HS-5 (cell line): ENCODE data around the gene UCKL1.
"Not testable (repeated sequence)": the region's sequence is repeated elsewhere in the genome, so short reads cannot be mapped to it uniquely, and the experiment has no call there.

Experiments
- DNase-seq: peaks from one replicate; pipeline ENCODE4 v3.0.0-alpha.2; 2012; ENCODE audit warnings: low read depth

The UCKL1 gene

DNA sequence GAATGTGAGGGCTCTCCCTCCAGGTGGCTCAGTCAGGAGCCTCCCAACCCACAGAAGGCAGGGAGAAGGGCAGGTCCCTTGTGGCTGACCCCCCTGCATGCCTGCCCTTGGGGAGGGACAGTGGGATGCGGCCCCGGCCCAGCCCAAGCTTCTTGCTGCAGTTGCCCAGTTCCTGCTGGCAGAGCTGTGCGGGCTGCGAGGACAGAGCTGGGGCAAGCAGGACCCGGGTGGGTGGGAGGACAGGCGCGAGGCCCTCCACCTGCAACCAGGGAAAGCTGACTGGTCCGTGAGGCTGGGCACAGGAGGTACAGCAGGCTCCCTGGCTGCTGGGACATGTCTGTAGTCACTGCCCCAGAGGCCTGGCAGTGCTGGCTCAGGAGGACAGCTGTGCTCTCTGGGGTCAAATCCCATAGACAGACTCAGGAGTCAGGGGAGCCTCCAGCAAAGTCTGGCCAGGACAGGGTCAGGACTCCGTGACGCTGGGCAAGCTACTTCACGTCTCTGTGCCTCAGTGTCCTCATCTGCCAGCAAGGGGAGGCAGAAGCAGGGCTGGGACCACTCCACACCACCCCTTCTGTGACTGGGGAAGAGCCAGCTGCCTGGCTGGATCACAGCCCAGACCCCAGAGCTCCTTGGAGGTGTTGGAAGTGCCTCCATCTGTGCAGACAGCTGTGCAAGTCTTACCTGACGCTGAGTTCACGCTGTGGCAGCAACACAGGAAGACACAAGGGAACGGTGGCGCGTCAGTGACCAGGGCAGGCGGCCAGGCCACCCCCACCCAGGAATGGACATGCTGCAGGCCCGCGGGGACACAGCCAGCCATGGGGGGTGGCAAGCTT lies 13.0 kb downstream of the UCKL1 start:
- DNase-seq, result no peak

DNA sequence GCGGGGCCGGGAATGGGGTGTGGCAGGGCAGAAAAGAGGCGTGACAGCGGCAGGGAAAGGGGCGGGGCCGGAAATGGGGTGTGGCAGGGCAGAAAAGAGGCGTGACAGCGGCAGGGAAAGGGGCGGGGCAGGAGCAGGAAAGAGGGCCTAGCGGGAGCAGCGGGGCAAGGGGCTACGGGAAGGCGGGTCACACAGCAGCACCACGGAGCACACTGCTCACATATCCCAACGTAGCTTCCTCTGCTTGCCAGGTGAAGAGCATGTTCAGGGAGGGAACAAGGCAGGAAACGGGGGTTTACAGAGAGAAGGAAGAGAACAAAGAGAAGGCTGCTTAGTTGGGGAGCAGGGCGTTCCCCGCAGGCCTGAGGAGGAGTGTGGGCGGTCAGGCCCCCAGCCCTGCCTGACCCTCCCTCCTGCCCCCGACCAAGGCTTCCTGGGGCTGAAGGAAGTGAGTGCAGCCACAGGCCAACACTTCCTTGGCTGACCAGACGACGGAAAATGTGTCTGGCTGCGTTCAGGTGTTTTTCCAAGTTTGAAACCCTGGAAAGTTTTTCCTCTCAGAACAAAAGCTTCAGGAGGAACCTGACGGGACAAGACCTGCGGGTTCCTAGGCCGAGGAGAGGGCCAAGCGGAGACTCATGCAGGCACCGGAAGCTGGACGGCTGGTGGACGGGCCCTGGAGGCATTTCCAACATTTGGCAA lies 13.8 kb downstream of the UCKL1 start:
- no peak for DNase-seq

DNA sequence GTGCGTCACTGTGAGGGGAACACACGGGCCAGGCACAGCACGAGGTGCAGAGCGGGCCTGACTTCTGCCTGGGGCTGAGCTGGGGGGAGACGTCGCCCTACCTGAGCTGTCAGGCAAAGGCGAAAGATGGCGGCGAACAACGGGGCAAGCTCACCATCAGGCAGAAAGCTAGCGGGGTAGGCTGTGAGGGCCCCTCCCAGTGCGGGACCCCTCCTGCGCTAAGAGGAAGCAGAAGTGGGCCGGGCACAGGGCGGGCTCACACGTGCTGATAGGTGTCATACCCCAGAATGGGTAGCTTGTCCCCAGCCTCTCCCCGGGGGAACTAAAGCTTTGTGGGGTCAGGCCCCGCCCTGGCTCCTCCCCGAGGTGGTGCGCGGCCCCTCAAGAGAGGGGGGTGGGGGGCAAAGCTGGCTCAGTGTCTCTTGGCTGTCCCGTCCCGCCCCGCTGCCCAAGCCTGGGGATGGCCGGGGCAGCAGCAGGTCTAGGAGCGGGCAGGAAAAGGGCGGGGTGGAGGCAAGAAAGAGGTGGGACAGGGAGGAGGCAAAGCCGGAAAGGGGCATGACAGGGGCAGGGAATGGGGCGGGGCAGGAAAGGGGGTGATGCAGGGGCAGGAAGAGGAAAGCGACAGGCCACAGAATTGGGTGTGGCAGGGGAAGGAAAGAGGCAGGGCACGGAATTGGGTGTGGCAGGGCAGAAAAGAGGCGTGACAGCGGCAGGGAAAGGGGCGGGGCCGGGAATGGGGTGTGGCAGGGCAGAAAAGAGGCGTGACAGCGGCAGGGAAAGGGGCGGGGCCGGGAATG lies 14.7 kb downstream of the UCKL1 start:
- no peak for DNase-seq

DNA sequence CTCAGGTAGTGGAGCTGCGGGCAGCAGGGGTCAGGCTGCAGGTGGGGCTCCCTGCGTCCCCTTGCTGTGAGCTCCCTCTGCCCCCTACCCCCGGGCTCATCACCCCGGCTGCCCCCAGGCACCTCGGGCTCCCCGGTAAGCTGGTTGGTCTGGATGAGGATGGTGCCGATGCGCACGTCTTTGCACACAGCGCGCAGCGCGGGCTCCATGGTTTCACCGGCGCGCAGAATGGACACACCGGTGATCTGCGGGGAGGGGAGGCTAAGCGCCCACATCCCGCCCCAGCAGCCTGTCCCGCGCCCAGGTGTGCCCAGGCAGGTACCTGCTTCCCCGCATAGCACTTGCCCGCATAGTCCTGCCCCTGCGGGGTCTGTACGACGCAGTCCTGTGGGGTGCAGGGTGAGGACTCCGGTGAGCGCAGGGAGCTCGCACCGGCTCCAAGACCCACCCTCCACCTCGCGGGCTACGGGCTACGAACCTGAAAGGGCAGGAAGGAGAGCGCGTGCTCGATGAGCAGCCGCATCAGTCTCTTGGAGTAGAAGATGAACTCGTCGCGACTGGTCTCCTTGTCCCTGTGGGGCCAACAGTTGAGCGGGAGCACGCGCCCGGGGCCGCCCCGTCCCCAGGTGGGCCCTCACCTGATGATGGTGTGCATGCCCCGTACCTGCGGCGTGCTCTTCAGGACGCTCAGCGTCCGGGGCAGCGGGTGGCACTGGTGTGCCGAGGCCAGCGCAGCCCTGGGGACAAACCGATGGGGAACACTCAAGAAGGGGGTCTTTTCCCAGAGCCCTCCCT lies 15.5 kb downstream of the UCKL1 start:
- DNase-seq, result no peak

DNA sequence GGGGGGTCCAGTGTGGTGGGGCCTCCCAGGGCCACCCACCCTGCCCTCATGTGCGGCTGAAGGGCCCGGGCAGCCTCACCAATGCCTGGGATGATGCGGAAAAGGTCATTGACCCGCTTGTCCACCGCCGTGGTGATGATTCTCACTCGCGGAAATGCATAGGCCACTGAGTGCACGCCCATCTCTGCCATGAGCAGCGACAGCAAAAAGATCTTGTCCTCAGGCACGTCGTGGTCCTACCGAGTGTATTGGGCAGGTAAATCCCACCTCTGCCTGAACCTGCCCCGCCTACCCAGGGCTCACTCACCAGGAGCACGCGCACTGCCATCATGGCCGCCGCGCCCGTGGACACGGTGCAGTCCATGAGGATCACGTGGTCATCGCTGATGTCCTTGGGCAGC lies 16.1 kb downstream of the UCKL1 start:
- DNase-seq, result no peak

DNA sequence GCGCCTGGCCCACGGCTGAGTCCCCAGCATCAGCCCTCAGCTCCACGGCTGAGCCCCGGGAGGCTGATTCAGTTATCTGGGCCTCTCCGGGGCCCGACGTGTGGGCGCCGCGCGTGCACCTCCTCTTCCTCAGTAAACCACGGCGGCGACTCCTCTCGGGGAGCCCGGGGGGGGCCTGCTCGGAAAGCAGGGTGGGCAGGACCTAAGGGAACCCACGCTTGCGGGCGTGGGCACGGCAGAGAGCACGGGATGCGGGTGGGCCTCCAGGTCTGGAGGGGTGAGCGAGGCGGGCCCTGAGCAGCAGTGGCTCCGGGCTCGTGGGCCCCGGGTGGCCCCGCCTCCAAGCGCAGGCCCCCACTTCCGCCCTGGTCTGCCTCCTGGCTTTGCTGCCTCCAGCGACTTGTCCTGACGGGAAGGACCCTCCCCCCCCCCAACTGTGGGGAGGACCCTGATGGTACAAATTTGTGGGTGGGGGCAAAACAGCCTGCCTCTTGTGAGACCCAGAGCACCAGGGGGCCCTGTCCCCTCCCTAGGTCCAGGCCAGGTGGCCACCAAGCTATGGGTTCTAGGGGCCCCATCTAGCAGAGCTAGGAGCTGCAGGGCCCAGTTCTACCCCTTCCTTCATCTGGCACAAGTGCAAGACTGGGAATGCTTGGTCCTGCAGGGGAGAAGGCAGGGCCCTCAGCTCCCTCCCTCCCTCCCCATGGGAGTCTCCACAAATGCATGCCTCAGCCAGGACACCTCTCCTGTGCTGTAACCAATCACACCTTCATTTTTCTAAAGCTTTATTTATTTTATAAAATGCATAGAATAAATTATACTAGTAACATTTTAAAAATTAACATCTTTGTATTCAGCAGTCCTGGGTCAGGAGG lies 16.9 kb downstream of the UCKL1 start:
- DNase-seq, result no peak

DNA sequence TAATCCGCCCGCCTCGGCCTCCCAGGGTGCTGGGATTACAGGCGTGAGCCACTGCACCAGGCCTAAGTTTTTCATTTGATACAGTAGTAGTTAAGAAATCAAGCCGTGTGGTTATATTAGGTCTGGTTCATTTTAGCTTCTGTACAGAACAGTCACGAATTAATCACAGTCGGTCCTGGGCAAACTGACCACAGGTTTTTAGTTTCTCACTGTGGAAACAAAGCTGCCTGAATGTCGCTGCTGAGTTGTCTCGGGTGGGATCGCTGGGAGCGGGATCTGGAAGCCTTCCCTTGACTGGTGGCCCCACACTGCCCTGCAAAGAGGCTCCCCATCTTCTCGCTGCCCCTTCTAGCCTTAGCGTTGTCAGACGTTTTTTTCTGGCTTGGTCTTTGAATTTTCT lies 18.6 kb downstream of the UCKL1 start:
- no peak for DNase-seq

DNA sequence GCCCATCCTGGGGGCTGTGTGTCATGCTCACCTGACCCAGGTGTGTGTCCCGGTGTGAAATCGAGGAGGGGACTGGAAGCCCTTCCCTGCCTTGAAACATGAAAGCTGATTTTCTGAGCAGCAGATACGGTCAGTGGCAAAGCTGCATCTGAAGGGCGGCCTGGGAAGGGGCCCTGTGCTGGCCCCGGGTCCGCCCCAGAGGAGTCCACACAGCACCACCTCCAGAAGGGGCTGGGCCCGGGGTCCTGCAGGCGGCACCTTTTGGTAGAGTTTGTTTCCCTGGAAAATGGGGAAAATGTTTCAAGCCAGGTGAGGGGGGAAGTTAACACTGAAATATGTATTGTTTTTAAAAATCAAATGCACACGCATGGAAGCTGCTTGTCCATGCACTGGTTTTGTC lies 20.8 kb downstream of the UCKL1 start:
- DNase-seq, result no peak

DNA sequence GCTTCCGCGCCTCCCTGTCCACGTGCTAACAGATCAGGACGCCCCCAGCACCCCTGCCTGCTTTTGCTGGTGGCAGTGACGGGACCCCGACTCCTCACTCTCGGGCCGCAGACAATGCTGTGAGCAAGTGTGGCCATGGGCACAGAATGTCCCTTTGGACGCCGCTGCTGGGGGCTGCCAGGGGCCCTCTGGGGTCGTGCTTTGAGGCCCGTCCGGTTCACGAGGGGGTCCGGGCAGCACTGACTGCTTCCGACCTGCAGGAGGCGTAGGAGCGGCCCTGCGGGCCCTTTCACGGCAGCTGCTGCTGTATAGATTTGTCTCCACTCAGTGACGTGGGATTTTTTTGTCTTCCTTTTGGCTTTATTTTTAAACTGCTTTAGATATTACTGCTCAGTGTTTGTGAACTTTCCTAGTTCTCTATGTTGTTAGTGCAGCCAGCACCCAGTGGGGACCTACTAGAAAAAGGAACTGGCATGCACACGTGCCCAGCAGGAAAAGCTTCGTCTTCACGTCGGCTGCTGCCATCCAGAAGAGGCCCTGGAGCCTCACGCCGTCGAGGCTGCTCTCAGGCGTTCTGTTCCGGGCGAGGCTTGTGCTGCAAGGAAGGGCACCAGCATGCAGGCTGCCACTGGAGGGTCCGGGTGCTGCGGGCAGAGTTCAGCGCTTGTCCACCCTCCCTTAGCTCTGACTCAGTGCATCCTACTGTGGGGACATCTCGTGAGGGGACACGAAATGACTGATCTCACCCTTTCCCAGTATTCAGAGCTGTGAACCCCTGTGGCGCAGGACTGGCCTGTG lies 21.7 kb downstream of the UCKL1 start:
- no peak for DNase-seq

DNA sequence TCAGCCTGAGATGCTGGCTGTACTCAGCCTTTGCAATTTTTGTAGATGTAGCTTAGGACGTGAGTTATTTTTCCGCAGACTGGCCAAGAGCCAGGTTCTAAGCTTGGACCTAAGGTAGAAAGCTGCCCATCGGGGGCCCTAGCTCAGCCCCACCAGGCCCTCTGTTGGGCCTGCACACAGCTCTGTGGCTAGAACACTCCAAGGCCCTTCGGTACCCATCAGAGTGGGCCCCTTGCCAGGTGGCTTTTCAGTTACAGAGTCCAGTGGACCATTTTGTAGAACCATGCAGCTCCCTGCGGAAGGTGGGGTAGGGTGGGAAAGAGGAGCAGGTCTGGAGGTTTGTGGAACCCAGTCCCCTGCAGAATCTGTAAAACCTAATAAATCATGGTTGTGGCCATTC lies 22.6 kb downstream of the UCKL1 start:
- DNase-seq, result no peak

DNA sequence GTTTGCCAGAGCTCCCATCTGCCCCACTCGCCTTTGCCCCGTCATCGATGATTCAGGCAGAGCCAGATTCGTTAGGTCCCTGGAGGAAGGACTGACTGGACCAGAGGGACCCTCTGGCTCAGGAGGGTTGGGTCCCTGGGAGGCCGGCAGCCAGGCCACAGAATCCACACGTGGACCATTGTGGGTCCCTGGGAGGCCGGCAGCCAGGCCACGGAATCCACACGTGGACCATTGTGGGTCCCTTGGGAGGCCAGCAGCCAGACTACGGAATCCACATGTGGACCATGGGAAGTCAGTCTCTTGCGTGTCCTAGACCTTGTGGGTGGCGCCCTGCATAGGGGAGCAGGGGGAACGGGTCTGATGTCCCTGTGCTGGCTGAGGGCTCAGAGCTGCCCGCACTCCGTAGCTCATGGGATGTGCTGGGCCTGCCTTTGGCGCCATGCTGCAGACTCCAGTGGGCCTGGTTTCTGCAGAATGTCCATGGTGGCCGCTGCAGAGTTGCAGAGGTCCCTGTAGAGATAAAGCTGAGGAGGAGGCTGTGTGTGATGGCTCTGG lies 23.5 kb downstream of the UCKL1 start:
- no peak for DNase-seq

DNA sequence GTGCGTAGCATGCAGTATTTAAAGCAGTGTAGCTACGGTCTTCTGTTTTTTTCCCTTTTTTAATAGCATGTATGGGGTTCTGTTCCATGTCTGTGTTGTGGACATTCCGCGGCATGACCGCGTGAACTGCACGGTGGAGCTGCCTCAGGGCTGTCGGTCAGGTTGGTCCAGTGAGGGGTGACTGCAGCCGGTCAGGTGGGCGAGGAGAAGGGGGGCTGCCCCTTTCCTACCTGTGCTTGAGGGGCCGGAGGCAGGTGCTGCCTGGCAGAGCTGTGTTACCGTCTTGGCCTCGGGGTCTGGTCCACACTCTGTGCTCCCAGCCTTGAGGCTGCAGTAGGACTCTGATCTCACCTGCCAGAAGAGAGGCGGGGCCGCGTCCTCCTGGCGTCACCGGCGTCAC lies 24.5 kb downstream of the UCKL1 start:
- no peak for DNase-seq

DNA sequence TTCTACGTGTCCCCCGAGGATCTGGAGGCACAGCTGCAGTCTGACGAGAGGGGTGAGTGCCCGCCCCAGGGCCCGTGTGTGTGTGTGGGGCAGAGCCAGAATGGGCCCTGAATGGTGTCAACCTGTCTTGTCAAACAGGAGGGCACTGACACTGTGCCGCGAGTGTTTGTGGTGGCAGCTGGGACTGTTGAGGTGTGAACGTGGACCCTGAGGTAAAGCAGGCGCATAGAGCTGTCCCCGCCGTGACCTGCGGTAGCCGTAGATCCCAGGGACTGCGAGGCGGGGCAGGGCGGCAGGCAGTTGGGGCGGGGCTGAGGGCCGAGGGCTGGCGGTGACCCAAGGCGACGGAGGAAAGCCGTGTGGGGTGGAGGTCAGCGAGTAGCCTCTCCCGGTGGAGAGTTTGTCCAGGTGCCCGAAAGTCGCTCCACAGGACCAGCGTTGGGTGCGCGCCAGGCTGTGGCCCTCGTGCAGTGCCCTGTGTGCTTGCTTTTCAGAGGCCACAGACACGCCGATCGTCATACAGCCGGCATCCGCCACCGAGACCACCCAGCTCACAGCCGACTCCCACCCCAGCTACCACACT lies 25.2 kb downstream of the UCKL1 start:
- DNase-seq, result no peak

DNA sequence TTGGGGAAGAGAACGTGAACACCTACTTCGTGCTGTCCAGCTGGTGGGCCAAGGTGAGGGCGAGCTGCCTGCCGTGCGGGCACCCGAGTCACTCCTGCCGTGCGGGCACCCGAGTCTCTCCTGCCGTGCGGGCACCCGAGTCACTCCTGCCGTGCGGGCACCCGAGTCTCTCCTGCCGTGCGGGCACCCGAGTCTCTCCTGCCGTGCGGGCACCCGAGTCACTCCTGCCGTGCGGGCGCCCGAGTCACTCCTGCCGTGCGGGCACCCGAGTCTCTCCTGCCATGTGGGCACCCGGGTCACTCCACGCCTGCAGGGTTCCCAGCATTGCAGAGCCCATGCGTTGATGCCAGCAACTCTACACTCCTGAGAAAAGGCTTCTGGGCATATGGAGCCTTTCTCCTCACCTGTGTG lies 26.7 kb downstream of the UCKL1 start:
- not testable (repeated sequence) for DNase-seq

DNA sequence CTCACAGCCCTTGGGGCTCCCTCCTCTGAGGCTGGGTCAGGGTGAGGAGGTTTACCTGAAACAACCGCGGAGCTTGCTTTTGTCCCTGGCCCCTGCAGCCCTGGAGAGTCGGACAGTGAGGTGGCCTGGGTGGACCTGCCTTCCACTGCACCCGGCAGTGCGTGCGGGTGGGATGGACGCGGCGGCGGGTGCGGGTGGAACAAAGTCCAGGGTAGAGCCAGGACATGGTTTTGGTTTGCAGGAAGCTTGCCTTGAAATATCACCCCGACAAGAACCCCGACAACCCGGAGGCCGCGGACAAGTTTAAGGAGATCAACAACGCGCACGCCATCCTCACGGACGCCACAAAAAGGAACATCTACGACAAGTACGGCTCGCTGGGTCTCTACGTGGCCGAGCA lies 27.1 kb downstream of the UCKL1 start:
- DNase-seq, result no peak

DNA sequence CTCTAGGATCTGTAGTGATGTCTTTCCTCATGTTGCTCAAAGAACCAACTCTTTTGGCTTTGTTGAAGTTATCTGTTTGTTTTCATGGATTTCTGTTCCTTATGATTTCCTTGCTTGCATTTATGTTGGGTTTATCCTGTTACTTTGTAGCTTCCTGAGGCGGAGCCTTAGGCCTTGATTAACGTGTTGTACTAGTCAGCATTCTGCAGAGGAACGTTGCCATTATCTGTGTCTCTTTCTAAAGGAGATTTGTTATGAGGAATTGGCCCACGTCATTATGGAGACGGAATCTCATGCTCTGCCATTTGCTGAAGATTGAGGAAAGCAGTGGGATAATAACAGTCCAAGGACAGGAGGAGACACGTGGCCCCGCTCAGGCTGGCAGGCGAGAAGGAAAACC lies 29.9 kb downstream of the UCKL1 start:
- DNase-seq, result no peak

DNA sequence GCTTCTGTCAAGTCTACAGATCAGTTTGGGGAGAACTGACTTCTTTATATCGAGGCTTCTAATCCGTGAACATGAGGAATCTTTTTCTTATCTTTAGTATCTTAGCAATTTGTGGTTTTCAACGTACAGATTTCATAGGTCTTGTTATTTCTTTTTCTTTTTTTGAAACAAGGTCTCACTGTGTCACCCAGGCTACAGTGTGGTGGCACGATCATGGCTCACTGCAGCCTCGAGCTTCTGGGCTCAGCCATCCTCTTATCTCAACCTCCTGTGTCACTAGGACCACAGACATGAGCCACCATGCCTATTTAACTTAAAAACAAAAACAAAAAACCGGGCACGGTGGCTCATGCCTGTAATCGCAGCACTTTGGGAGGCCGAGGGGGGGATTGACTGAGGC lies 32.0 kb downstream of the UCKL1 start:
- DNase-seq, result no peak

DNA sequence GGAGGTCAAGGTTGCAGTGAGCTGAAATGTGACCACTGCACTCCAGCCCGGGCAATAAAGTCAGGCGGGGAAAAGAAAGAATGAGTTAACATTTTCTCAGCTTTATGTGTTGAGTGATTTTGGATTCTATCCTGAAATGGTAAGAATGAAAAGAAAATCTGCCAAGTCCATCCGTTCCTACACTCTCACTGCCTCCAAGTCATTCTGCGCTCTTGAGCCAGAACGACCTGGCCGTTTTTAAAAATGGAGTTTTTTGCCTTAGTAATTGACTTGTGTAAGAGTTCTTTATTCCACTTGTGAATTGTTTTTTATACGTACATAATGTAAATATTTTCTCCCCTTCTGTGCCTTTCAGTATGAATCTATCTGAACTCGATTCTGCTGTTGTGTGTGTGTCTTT lies 32.6 kb downstream of the UCKL1 start:
- no peak for DNase-seq

DNA sequence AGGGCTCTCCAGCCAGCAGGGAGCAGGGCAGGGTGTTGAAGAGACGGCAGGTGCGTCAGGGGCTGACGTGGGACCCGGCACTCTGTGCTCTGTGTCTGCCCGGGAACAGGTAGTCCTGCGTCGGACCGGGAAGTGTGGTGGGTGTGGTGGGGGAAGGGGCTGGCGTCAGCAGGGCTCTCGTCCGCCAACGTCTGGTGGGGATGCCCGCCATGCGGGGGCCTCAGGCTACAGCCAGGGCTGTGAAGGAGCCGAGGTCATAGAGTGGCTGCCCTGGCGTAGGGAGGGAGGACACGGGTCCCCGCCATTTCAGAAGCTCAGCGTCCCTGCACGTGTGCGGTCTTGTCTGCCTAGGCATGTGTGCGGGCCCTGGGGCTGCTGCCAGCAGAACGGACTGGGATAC lies 36.0 kb downstream of the UCKL1 start:
- DNase-seq, result no peak

DNA sequence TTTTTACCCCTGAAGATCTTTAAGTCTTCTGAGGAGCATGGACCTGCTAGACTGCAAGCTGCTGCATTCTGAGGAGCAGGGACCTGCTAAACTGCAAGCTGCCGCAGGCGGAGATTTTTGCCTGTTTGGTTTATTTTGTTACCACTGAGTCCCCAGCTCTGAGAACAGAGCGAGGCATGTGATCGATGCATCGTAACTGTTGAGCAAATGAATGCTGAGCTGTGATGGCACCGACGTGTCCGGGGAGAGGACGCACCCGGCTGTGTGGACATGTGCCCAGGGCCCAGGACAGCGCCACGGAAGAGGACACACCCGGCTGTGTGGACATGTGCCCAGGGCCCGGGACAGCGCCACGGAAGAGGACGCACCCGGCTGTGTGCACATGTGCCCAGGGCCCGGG lies 37.1 kb downstream of the UCKL1 start:
- no peak for DNase-seq
